HepG2 (cell line): ENCODE data around the gene SIGLEC14. TPM values are rescaled to one million over a fixed set of nuclear protein-coding genes. Genes with fewer than 3 reads are reported as not detected.

Source experiments
- DMTF1 ChIP-seq: sonication (generic); formaldehyde crosslinking; IDR thresholded peaks from 2 replicates; pipeline ENCODE4 v1.4.0; 2020; ENCODE audit warnings: mild to moderate bottlenecking, missing genetic modification reagents
- FOXK2 ChIP-seq: fragments of 450-650 bp; IDR thresholded peaks from 2 replicates; pipeline ENCODE4 v1.6.1; 2016
- FOXO1 ChIP-seq: sonication (generic); formaldehyde crosslinking; IDR thresholded peaks from 2 replicates; pipeline ENCODE4 v1.4.0; 2020; ENCODE audit warnings: missing genetic modification reagents
- HNF1A ChIP-seq, 2 experiments: sonication (generic) in 1 of 2; formaldehyde crosslinking in 1 of 2; IDR thresholded peaks; 2 replicates each; pipeline versions ENCODE4 v1.4.0 to v1.6.1; 2016 to 2020; ENCODE audit warnings: borderline replicate concordance in 1 of 2, low read depth in 1 of 2, mild to moderate bottlenecking in 1 of 2, missing genetic modification reagents in 1 of 2
- HOXA7 ChIP-seq: sonication (generic); formaldehyde crosslinking; IDR thresholded peaks from 2 replicates; pipeline ENCODE4 v1.8.1; 2022; ENCODE audit warnings: mild to moderate bottlenecking, missing genetic modification reagents, moderate library complexity
- JARID2 ChIP-seq: sonication (generic); formaldehyde crosslinking; IDR thresholded peaks from 2 replicates; pipeline ENCODE4 v1.8.1; 2023; ENCODE audit warnings: missing genetic modification reagents, inconsistent platforms; ENCODE audit not compliant: insufficient replicate concordance
- KDM4B ChIP-seq: sonication (generic); formaldehyde crosslinking; IDR thresholded peaks from 2 replicates; pipeline ENCODE4 v1.4.0; 2020; ENCODE audit warnings: missing genetic modification reagents
- MEIS2 ChIP-seq: sonication (generic); formaldehyde crosslinking; IDR thresholded peaks from 2 replicates; pipeline ENCODE4 v1.9.0; 2021; ENCODE audit warnings: mild to moderate bottlenecking, missing genetic modification reagents
- NCOA2 ChIP-seq: sonication (generic); formaldehyde crosslinking; IDR thresholded peaks from 2 replicates; pipeline ENCODE4 v1.8.0; 2022; ENCODE audit warnings: inconsistent platforms
- TFAP4 ChIP-seq: sonication (generic); IDR thresholded peaks from 2 replicates; pipeline ENCODE4 v1.6.1; 2016; ENCODE audit warnings: low read depth, borderline replicate concordance
- THRA ChIP-seq: sonication (generic); formaldehyde crosslinking; IDR thresholded peaks from 2 replicates; pipeline ENCODE4 v1.4.0; 2020; ENCODE audit warnings: missing genetic modification reagents, borderline replicate concordance
- ZFY ChIP-seq: sonication (generic); formaldehyde crosslinking; IDR thresholded peaks from 2 replicates; pipeline ENCODE4 v1.4.0; 2020; ENCODE audit warnings: missing genetic modification reagents
- ZNF205 ChIP-seq: IDR thresholded peaks from 2 replicates; pipeline ENCODE4 v1.6.1; 2018; ENCODE audit warnings: missing biosample characterization, missing genetic modification reagents
- ZNF281 ChIP-seq: sonication (generic); formaldehyde crosslinking; IDR thresholded peaks from 2 replicates; pipeline ENCODE4 v1.4.0; 2020; ENCODE audit warnings: missing genetic modification reagents, borderline replicate concordance
- ZNF430 ChIP-seq: sonication (generic); formaldehyde crosslinking; IDR thresholded peaks from 2 replicates; pipeline ENCODE4 v1.9.0; 2021; ENCODE audit warnings: mild to moderate bottlenecking, missing genetic modification reagents
- ZNF704 ChIP-seq: sonication (generic); formaldehyde crosslinking; IDR thresholded peaks from 2 replicates; pipeline ENCODE4 v1.8.1; 2023; ENCODE audit warnings: mild to moderate bottlenecking, inconsistent platforms, moderate library complexity, missing genetic modification reagents, borderline replicate concordance
- polyA plus RNA-seq, 8 experiments: library from polyadenylated mRNA; depleted of rRNA in 3 of 8; stranded (reverse) in 7 of 8; unstranded in 1 of 8; fragments of >200 nt; fragmentation: Illumina TruSeq in 4 of 8; extraction: Trizol in 4 of 8; gene quantifications; 2 replicates each; pipeline versions ENCODE4 v1.2.1 to v1.2.3, GENCODE V29; 2011 to 2016; ENCODE audit warnings: low read depth in 4 of 8, missing spikeins in 1 of 8, mixed read lengths in 1 of 8; ENCODE audit not compliant: insufficient read depth in 1 of 8
- total RNA-seq, 5 experiments: library from RNA; depleted of rRNA; stranded (reverse); fragments of >200 nt; fragmentation: Illumina TruSeq; extraction: Trizol; gene quantifications; 2 replicates each; pipeline ENCODE4 v1.2.3, GENCODE V29; 2016; ENCODE audit warnings: low read depth in 1 of 5

Gene SIGLEC14
- total and polyA plus RNA-seq, 2 of the 13 experiments (the other 11 are each of a cell fraction or from before 2014, with no cell fraction given): 0.05 to 0.09 TPM

- no peak for TF ChIP-seq HNF1A (IDR thresholded peaks at IDR 0.05; ENCODE audit: low read depth)
- no peak for TF ChIP-seq HNF1A (CRISPR knock-in tag; IDR thresholded peaks at IDR 0.05; ENCODE audit: borderline replicate concordance)
- TF ChIP-seq ZNF281 (CRISPR knock-in tag): peak; percentile 66; the same call in 1 of the 2 replicates
- TF ChIP-seq HOXA7: no peak
- TF ChIP-seq JARID2: no peak
- peak; percentile 84 for TF ChIP-seq THRA (CRISPR knock-in tag)
- TF ChIP-seq MEIS2 (CRISPR knock-in tag): peak; percentile 84
- no peak for TF ChIP-seq ZFY
- peak; percentile 83 for TF ChIP-seq KDM4B (CRISPR knock-in tag)
- peak; percentile 91 for TF ChIP-seq ZNF430 (CRISPR knock-in tag)
- peak; percentile 68; the same call in 1 of the 2 replicates for TF ChIP-seq ZNF205 (CRISPR knock-in tag)
- no peak for TF ChIP-seq TFAP4
- TF ChIP-seq DMTF1 (CRISPR knock-in tag): no peak
- TF ChIP-seq NCOA2 (CRISPR knock-in tag): peak; percentile 71
- TF ChIP-seq FOXK2: no peak
- peak; percentile 75 for TF ChIP-seq FOXO1
- peak; percentile 84; the same call in 1 of the 2 replicates for TF ChIP-seq ZNF704
Observed at GRCh38 chr19:51607920-51608562, 38.6 kb downstream of the SIGLEC14 start (continued).
